Retinal pigment epithelial cell (primary cell): ENCODE data around the gene RHBDL2.
"Not testable (repeated sequence)": the region's sequence is repeated elsewhere in the genome, so short reads cannot be mapped to it uniquely, and the experiment has no call there.

Source experiments
- DNase-seq: peaks from one replicate; pipeline ENCODE4 v3.0.0-alpha.2; 2010; ENCODE audit warnings: low read depth
- H3K4me3 ChIP-seq: 2 replicates; pipeline ENCODE4 v1.5.1; 2011; ENCODE audit warnings: mild to moderate bottlenecking, low read length, control low read depth, moderate library complexity
- TF ChIP-seq, protein P1 (sequence below): conservative IDR thresholded peaks from 2 replicates; pipeline ENCODE4 v1.5.1; 2011; ENCODE audit warnings: low read depth, low read length, control low read depth, inconsistent platforms

Gene RHBDL2

DNA sequence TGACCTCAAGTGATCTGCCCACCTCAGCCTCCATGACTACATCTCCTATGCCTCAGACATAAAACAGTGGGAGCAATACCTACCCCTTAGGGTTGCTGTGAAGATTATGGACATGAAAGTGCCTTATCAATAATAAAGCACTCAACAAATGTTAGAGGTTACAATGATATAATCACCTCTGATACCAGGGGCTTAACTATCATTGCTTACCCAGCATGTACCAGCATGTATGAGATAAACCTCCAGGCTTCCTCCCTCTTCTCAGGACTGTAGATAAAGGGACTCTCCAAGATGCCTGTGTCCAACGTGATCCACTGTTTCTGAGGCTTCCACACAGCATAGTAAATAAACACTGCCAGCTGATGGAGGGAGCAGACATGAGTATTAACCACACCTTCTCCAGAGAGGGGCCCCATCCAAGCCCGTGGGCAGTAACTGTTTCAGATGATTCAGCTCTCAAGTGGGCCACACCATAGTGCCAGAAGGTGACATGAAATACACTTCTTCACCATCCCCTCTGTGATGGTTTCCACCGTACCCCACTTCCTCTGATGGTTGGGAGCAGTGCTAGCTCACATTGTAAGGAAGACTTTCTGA, 26.2 kb downstream of the RHBDL2 start:
- no peak overlapping the region for H3K4me3 ChIP-seq
- no peak for DNase-seq
- TF ChIP-seq, protein P1, sequence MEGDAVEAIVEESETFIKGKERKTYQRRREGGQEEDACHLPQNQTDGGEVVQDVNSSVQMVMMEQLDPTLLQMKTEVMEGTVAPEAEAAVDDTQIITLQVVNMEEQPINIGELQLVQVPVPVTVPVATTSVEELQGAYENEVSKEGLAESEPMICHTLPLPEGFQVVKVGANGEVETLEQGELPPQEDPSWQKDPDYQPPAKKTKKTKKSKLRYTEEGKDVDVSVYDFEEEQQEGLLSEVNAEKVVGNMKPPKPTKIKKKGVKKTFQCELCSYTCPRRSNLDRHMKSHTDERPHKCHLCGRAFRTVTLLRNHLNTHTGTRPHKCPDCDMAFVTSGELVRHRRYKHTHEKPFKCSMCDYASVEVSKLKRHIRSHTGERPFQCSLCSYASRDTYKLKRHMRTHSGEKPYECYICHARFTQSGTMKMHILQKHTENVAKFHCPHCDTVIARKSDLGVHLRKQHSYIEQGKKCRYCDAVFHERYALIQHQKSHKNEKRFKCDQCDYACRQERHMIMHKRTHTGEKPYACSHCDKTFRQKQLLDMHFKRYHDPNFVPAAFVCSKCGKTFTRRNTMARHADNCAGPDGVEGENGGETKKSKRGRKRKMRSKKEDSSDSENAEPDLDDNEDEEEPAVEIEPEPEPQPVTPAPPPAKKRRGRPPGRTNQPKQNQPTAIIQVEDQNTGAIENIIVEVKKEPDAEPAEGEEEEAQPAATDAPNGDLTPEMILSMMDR, result no peak

DNA sequence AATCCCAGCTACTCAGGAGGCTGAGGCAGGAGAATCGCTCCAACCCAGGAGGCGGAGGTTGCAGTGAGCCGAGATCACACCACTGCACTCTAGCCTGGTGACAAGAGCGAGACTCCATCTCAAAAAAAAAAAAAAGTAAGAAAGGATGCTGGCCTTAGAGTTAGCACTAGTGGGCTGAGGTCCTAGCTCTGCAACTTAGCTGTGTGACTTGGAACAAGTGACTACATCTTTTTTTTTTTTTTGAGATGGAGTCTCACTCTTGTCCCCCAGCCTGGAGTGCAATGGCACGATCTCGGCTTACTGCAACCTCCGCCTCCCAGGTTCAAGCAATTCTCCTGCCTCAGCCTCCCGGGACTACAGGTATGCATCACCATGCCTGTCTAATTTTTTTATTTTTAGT, 26.7 kb downstream of the RHBDL2 start:
- DNase-seq, H3K4me3 ChIP-seq: not testable (repeated sequence)

DNA sequence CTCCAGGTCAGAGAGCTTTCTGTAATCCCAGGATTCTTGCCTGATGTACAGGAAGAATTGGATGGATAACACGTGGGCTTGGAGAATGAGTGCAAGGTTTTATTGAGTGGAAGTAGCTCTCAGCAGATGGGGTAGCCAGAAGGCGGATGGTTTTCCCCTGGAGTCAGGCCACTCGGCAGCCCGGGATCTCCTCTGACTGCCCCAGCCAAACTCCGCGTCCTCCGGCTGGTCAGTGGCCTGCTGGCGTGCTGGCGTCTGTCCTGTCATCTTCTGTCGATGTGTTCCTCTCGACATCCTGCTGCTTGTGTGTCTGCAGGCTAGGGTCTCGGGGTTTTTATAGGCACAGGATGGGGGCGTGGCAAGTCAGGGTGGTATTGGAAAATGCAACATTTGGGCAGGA, 32.8 kb downstream of the RHBDL2 start:
- TF ChIP-seq, protein P1, result no peak
- no peak overlapping the region for H3K4me3 ChIP-seq

DNA sequence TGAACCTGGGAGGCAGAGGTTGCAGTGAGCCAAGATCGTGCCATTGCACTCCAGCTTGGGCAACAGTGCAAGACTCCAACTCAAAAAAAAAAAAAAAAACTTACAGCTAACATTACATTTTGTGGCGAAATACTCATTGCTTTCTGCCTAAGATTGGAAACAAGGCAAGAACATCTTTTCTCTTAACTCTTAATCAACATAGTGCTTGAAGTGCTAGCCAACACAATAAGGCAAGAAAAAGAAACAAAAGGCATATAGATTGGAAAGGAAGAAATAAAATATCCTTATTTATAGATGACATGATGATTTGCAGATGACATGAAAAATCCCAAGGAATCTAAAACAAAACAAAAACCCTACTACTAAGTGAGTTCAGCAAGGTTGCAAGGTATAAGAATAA, 35.6 kb downstream of the RHBDL2 start:
- TF ChIP-seq, protein P1, result no peak

More for the DNA sequence above, 32.8 kb downstream of the RHBDL2 start:
- DNase-seq, result no peak

DNA sequence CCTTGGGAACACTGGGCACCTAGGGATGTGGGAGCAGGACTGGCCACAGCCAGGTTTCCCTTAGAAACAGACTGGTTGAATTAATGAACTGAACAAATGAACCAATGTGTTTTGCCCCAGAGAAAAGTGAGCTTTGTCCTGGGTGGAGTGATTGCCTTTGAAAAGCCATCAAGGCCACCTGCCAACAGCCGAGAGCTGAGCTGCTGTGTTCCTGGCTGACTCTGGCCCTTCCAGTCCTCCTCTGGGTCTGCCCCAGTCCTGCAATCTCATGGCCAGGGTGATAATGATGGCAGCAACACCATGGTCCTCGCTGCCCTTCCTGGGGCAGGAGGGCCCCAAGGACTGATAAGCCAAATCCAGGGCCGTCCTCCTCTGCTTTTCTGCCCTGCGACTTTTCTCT, 42.1 kb downstream of the RHBDL2 start:
- TF ChIP-seq, protein P1, result no peak
- DNase-seq, result no peak

More for the DNA sequence above, 35.6 kb downstream of the RHBDL2 start:
- no peak for DNase-seq
- H3K4me3 ChIP-seq, result no peak overlapping the region

DNA sequence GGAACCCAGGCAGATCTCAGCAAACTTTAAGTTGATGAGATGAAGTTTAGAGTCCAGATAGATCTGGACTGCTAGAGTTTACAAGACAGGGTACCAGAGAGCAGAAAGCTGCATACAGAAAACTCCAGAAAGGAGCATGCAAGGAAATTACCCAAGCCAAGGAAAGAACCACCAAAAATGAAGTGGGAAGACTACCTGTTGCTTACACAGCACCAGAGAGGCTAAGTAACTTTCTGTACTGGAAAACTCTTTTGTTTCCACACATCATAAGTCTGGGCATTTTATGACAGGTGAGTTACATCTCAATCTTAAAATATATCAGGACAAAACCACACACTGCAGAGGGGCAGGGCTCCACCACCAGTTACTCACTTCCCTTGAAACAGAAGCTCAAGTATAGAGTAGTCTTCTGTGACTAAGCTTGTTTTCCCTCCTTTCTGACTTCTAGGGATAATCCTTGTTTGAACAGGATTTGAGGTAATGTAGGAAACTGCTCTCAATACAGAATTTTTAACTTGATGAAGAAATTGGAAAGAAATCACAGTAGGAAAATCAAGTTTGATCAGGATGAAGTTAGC, 42.9 kb downstream of the RHBDL2 start:
- TF ChIP-seq, protein P1, result no peak
- H3K4me3 ChIP-seq, result no peak overlapping the region
- DNase-seq, result no peak

More for the DNA sequence above, 42.1 kb downstream of the RHBDL2 start:
- H3K4me3 ChIP-seq, result no peak overlapping the region

DNA sequence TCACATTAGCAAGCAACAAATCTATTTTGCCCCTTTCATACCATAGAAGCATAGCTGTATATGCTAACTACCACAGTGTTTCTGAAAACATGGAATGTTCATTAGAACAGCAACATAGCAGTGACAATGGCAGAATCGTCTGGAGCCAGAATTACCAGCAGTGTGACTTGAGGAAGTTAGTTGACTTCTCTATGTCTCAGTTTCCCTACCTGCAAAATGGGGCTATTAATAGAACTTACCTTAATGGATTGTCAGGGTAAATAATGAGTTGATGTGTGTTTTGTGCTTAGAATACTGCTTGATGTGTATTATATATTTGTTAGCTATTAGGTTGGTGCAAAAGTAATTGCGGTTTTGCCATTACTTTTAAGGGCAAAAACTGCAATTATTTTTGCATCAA, 45.5 kb downstream of the RHBDL2 start:
- TF ChIP-seq, protein P1, result no peak
- H3K4me3 ChIP-seq, result no peak overlapping the region
- DNase-seq, result no peak
